ENCODE measurements around the gene SOX12. TPM values are rescaled to one million over a fixed set of nuclear protein-coding genes. Genes with fewer than 3 reads are reported as not detected.

SOX12 gene
- total and polyA plus RNA-seq, 12 donors: 4.5 to 16.5 (median 9.7) TPM

GRCh38 chr20:328027-328974 lies 2.9 kb downstream of the SOX12 start:
- peaks cover 5 to 57% (median 27%) of the 10 kb centered on the region in 9 donors for H3K4me1 ChIP-seq
- H3K27me3 ChIP-seq: peaks cover 0 to 9% (median 0%) of the 10 kb centered on the region in 7 donors
- whole genome bisulfite sequencing, 2 donors: 41 to 51% methylated on average over 31 of the region's 31 CpGs
- peak overlapping the region in 8 of 10 donors; percentile 69 to 83 (median 74) for H3K4me3 ChIP-seq
- intact Hi-C loops (cut with DNase I): loop anchor here in 4 of 10 donors (1.0 to 10.0 kb wide), 4 partner anchors 28 to 61 kb away; no protein-coding TSS in a partner anchor
- H3K27ac ChIP-seq: peak overlapping the region in 8 of 10 donors; percentile 61 to 97 (median 89)
- DNase-seq: no peak
- TF ChIP-seq CTCF (IDR thresholded peaks at IDR 0.05): no peak
- no peaks in the 10 kb centered on the region for H3K36me3 ChIP-seq
- ATAC-seq: no peak
- no peaks in the 10 kb centered on the region for H3K9me3 ChIP-seq

- 53 to 55% methylated on average over 7 of the region's 7 CpGs for WGBS, 2 donors
Observed at GRCh38 chr20:328975-329695, 3.8 kb downstream of the SOX12 start.

DNA sequence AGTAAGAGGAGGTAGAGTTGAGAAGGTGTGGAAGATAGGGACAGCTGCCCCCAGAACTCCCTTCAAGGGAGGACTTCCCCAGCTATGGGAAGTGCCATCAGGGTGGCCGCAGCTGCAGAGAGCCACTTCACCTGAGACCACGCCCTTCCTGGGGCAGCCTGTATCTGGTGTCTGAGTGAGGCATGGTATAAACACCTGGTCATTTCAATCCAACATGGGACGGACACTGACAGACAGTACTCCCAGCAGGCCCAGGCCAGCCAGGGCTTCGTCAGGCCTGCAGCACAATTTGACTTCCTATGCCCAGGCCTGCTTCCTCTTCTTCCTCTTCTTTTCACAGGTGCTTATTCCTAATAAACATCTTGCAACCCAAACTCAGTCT lies 4.5 kb downstream of the SOX12 start:
- no peak overlapping the region for H3K4me3 ChIP-seq
- 77 to 79% methylated on average over 4 of the region's 4 CpGs for WGBS, 2 donors
- TF ChIP-seq CTCF (IDR thresholded peaks at IDR 0.05): no peak
- H3K27ac ChIP-seq: peak overlapping the region in 3 of 10 donors; percentile 13 to 86 (median 14)
- ATAC-seq (no peak), DNase-seq (no peak)
- no peaks in the 10 kb centered on the region for H3K9me3 ChIP-seq
- intact Hi-C loops (cut with DNase I): loop anchor here in 7 of 10 donors (2.0 to 10.0 kb wide), 6 partner anchors 17 to 123 kb away; partner anchors contain the start of gene NRSN2 (in 1 of the 7)
- peaks cover 0 to 9% (median 0%) of the 10 kb centered on the region in 7 donors for H3K27me3 ChIP-seq
- peaks cover 0 to 6% (median 0%) of the 10 kb centered on the region in 9 donors for H3K36me3 ChIP-seq
- peaks cover 3 to 43% (median 21%) of the 10 kb centered on the region in 9 donors for H3K4me1 ChIP-seq

More at GRCh38 chr20:328975-329695, 3.8 kb downstream of the SOX12 start:
- no peak for DNase-seq
- intact Hi-C loops (cut with DNase I): loop anchor here in 4 of 10 donors (1.0 to 10.0 kb wide), 4 partner anchors 27 to 62 kb away; no protein-coding TSS in a partner anchor
- no peak for TF ChIP-seq CTCF (IDR thresholded peaks at IDR 0.05)
- H3K4me1 ChIP-seq: peaks cover 3 to 49% (median 23%) of the 10 kb centered on the region in 9 donors
- H3K27me3 ChIP-seq: peaks cover 0 to 9% (median 0%) of the 10 kb centered on the region in 7 donors
- H3K36me3 ChIP-seq: peaks cover 0 to 2% (median 0%) of the 10 kb centered on the region in 9 donors
- H3K27ac ChIP-seq: peak overlapping the region in 6 of 10 donors; percentile 12 to 94 (median 35)
- H3K9me3 ChIP-seq: no peaks in the 10 kb centered on the region
- no peak for ATAC-seq
- no peak overlapping the region for H3K4me3 ChIP-seq
